ENCODE results near the gene ADRM1.

ADRM1 gene

DNA sequence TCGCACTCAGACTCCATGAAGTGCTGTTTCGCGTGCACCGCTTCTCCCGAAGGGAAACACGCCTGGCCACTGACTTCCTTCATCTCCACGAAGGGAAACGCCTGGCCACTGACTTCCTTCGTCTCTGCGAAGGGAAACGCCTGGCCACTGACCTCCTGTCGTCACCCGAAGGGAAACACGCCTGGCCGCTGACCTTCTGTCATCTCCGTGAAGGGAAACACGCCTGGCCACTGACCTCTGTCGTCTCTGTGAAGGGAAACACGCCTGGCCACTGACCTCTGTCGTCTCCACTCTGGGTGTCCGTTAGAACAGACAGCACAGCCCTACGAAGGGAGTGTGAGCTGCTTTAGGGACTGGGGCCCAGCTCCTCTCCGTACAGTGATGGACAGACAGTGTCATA is 17.1 kb upstream of the ADRM1 start:
- no peak overlapping the region for H3K4me2 ChIP-seq (ENCODE audit: low read length)
- no peaks in the 10 kb centered on the region for H3F3A ChIP-seq (ENCODE audit: insufficient read depth, low read length)
- no peak for TF ChIP-seq EZH2 (IDR thresholded peaks at IDR 0.05; ENCODE audit: borderline replicate concordance, low read length)
- TF ChIP-seq, protein P1, sequence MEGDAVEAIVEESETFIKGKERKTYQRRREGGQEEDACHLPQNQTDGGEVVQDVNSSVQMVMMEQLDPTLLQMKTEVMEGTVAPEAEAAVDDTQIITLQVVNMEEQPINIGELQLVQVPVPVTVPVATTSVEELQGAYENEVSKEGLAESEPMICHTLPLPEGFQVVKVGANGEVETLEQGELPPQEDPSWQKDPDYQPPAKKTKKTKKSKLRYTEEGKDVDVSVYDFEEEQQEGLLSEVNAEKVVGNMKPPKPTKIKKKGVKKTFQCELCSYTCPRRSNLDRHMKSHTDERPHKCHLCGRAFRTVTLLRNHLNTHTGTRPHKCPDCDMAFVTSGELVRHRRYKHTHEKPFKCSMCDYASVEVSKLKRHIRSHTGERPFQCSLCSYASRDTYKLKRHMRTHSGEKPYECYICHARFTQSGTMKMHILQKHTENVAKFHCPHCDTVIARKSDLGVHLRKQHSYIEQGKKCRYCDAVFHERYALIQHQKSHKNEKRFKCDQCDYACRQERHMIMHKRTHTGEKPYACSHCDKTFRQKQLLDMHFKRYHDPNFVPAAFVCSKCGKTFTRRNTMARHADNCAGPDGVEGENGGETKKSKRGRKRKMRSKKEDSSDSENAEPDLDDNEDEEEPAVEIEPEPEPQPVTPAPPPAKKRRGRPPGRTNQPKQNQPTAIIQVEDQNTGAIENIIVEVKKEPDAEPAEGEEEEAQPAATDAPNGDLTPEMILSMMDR (IDR thresholded peaks at IDR 0.05; ENCODE audit: low read length) = no peak
- no peaks in the 10 kb centered on the region for H3K79me2 ChIP-seq (ENCODE audit: insufficient read depth, low read length)
- H3K36me3 ChIP-seq (ENCODE audit: insufficient read depth, low read length) = peaks cover 52% of the 10 kb centered on the region
- no peaks in the 10 kb centered on the region for H3K9me2 ChIP-seq (ENCODE audit: low read depth, low read length)
- H3K4me1 ChIP-seq (ENCODE audit: insufficient read depth, low read length, severe bottlenecking) = no peaks in the 10 kb centered on the region
- no peak overlapping the region for H3K27ac ChIP-seq (ENCODE audit: low read depth, low read length, poor library complexity, severe bottlenecking)
- no peak overlapping the region for H2AFZ ChIP-seq (ENCODE audit: low read length)
- H4K20me1 ChIP-seq (ENCODE audit: insufficient read depth, low read length) = no peaks in the 10 kb centered on the region
- H3K9ac ChIP-seq (ENCODE audit: low read length) = no peak overlapping the region
- H3K4me3 ChIP-seq (ENCODE audit: low read depth, low read length, poor library complexity, severe bottlenecking) = no peak overlapping the region
- H3K27me3 ChIP-seq (ENCODE audit: insufficient read depth, low read length) = no peaks in the 10 kb centered on the region
- no peaks in the 10 kb centered on the region for H3K9me3 ChIP-seq (ENCODE audit: low read length)

- H2AFZ ChIP-seq (ENCODE audit: low read length) = no peak overlapping the region
- H3K36me3 ChIP-seq (ENCODE audit: insufficient read depth, low read length) = peaks cover 43% of the 10 kb centered on the region
- H3K9me2 ChIP-seq (ENCODE audit: low read depth, low read length) = no peaks in the 10 kb centered on the region
- H3K27me3 ChIP-seq (ENCODE audit: insufficient read depth, low read length) = no peaks in the 10 kb centered on the region
- no peak overlapping the region for H3K4me3 ChIP-seq (ENCODE audit: low read depth, low read length, poor library complexity, severe bottlenecking)
- no peaks in the 10 kb centered on the region for H3K9me3 ChIP-seq (ENCODE audit: low read length)
- H3K9ac ChIP-seq (ENCODE audit: low read length) = no peak overlapping the region
- H3K4me2 ChIP-seq (ENCODE audit: low read length) = no peak overlapping the region
- H3K4me1 ChIP-seq (ENCODE audit: insufficient read depth, low read length, severe bottlenecking) = no peaks in the 10 kb centered on the region
- no peak for TF ChIP-seq EZH2 (IDR thresholded peaks at IDR 0.05; ENCODE audit: borderline replicate concordance, low read length)
- TF ChIP-seq, protein P1 (IDR thresholded peaks at IDR 0.05; ENCODE audit: low read length) = no peak
- no peaks in the 10 kb centered on the region for H3F3A ChIP-seq (ENCODE audit: insufficient read depth, low read length)
- no peaks in the 10 kb centered on the region for H3K79me2 ChIP-seq (ENCODE audit: insufficient read depth, low read length)
- H3K27ac ChIP-seq (ENCODE audit: low read depth, low read length, poor library complexity, severe bottlenecking) = no peak overlapping the region
- no peaks in the 10 kb centered on the region for H4K20me1 ChIP-seq (ENCODE audit: insufficient read depth, low read length)
Measured at GRCh38 chr20:62286493-62287064, 16.2 kb upstream of the ADRM1 start.

DNA sequence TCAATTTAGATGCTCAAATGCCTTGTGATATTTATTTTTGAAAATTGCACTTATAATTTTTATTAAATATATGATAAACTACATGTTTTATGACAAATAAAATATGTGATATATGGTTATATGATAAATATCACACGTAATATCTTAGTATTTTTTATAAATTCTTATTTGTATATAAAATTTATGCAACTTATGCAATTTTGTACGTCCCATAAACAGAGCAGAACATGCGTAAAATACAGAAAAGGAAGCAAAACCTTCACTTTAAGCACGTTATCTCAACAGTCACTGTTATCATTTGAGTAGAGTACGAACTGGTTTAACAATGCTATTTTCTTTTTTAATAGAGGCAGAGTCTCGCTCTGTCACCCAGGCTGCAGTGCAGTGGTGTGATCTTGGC is 15.7 kb upstream of the ADRM1 start:
- H3K36me3 ChIP-seq (ENCODE audit: insufficient read depth, low read length) = peaks cover 38% of the 10 kb centered on the region
- H3K79me2 ChIP-seq (ENCODE audit: insufficient read depth, low read length) = no peaks in the 10 kb centered on the region
- H3K4me3 ChIP-seq (ENCODE audit: low read depth, low read length, poor library complexity, severe bottlenecking) = no peak overlapping the region
- H3K4me2 ChIP-seq (ENCODE audit: low read length) = no peak overlapping the region
- no peaks in the 10 kb centered on the region for H3K4me1 ChIP-seq (ENCODE audit: insufficient read depth, low read length, severe bottlenecking)
- no peaks in the 10 kb centered on the region for H3K27me3 ChIP-seq (ENCODE audit: insufficient read depth, low read length)
- no peaks in the 10 kb centered on the region for H3K9me2 ChIP-seq (ENCODE audit: low read depth, low read length)
- no peak overlapping the region for H2AFZ ChIP-seq (ENCODE audit: low read length)
- H4K20me1 ChIP-seq (ENCODE audit: insufficient read depth, low read length) = no peaks in the 10 kb centered on the region
- no peaks in the 10 kb centered on the region for H3K9me3 ChIP-seq (ENCODE audit: low read length)
- H3K9ac ChIP-seq (ENCODE audit: low read length) = no peak overlapping the region
- H3F3A ChIP-seq (ENCODE audit: insufficient read depth, low read length) = no peaks in the 10 kb centered on the region
- H3K27ac ChIP-seq (ENCODE audit: low read depth, low read length, poor library complexity, severe bottlenecking) = no peak overlapping the region
- no peak for TF ChIP-seq EZH2 (IDR thresholded peaks at IDR 0.05; ENCODE audit: borderline replicate concordance, low read length)
- TF ChIP-seq, protein P1 (IDR thresholded peaks at IDR 0.05; ENCODE audit: low read length) = no peak
